ENCODE data around the gene SNX7. TPM values are rescaled to one million over a fixed set of nuclear protein-coding genes. Genes with fewer than 3 reads are reported as not detected.

The SNX7 gene
- total RNA-seq, 1 donor from 2014 or later = 39.9 TPM

GRCh38 chr1:98764485-98764884 lies 103.0 kb downstream of the SNX7 start:
- peaks cover 6% of the 10 kb centered on the region for H3K4me1 Mint-ChIP-seq (ENCODE audit: low read depth, unreplicated experiment)
- H3K79me2 ChIP-seq (ENCODE audit: insufficient read depth, low read length) = no peaks in the 10 kb centered on the region
- no peak overlapping the region for H3K9ac ChIP-seq (ENCODE audit: low read length)
- no peak overlapping the region for H3K4me2 ChIP-seq (ENCODE audit: low read length)
- FAIRE-seq (no peak), DNase-seq (ENCODE audit: low read depth) (no peak)
- H3K36me3 Mint-ChIP-seq (ENCODE audit: low read depth, unreplicated experiment) = no peaks in the 10 kb centered on the region
- no peaks in the 10 kb centered on the region for H3K9me3 ChIP-seq (ENCODE audit: insufficient read depth, low read depth, low read length)
- no peaks in the 10 kb centered on the region for H3K4me1 ChIP-seq (ENCODE audit: insufficient read depth, low read length)
- H3K9me3 Mint-ChIP-seq (ENCODE audit: unreplicated experiment) = no peaks in the 10 kb centered on the region
- no peaks in the 10 kb centered on the region for H3K27me3 Mint-ChIP-seq (ENCODE audit: low read depth, unreplicated experiment)
- H4K20me1 ChIP-seq (ENCODE audit: insufficient read depth, low read length) = no peaks in the 10 kb centered on the region
- no peak for TF ChIP-seq EZH2 (IDR thresholded peaks at IDR 0.05; ENCODE audit: insufficient read depth, low read length)
- no peak for TF ChIP-seq CTCF (IDR thresholded peaks at IDR 0.05; ENCODE audit: insufficient read depth, low read depth, low read length)
- H3K27ac Mint-ChIP-seq (ENCODE audit: unreplicated experiment) = no peak overlapping the region
- H3K27me3 ChIP-seq (ENCODE audit: insufficient read depth, low read length) = no peaks in the 10 kb centered on the region
- no peak overlapping the region for H3K27ac ChIP-seq (ENCODE audit: low read depth, low read length)
- H3K36me3 ChIP-seq (ENCODE audit: insufficient read depth, low read length) = no peaks in the 10 kb centered on the region
- H2AFZ ChIP-seq (ENCODE audit: low read depth, low read length) = no peak overlapping the region
- H3K4me3 Mint-ChIP-seq (ENCODE audit: unreplicated experiment) = no peak overlapping the region
- H3K4me3 ChIP-seq (ENCODE audit: insufficient read depth, low read depth, low read length) = no peak overlapping the region

- Mint-ChIP-seq H3K4me1 (ENCODE audit: low read depth, unreplicated experiment) (peaks cover 6% of the 10 kb centered on the region), H3K27ac (ENCODE audit: unreplicated experiment) (no peak overlapping the region), H3K36me3 (ENCODE audit: low read depth, unreplicated experiment) (no peaks in the 10 kb centered on the region), H3K27me3 (ENCODE audit: low read depth, unreplicated experiment) (no peaks in the 10 kb centered on the region), H3K9me3 (ENCODE audit: unreplicated experiment) (no peaks in the 10 kb centered on the region), H3K4me3 (ENCODE audit: unreplicated experiment) (no peak overlapping the region)
- TF ChIP-seq CTCF (IDR thresholded peaks at IDR 0.05; ENCODE audit: insufficient read depth, low read depth, low read length) (no peak), EZH2 (IDR thresholded peaks at IDR 0.05; ENCODE audit: insufficient read depth, low read length) (no peak)
- Histone ChIP-seq H3K9me3 (ENCODE audit: insufficient read depth, low read depth, low read length) (no peaks in the 10 kb centered on the region), H3K9ac (ENCODE audit: low read length) (no peak overlapping the region), H3K4me3 (ENCODE audit: insufficient read depth, low read depth, low read length) (no peak overlapping the region), H3K27ac (ENCODE audit: low read depth, low read length) (no peak overlapping the region), H3K4me1 (ENCODE audit: insufficient read depth, low read length) (no peaks in the 10 kb centered on the region), H3K79me2 (ENCODE audit: insufficient read depth, low read length) (no peaks in the 10 kb centered on the region), H2AFZ (ENCODE audit: low read depth, low read length) (no peak overlapping the region), H3K27me3 (ENCODE audit: insufficient read depth, low read length) (no peaks in the 10 kb centered on the region), H3K4me2 (ENCODE audit: low read length) (no peak overlapping the region), H4K20me1 (ENCODE audit: insufficient read depth, low read length) (no peaks in the 10 kb centered on the region), H3K36me3 (ENCODE audit: insufficient read depth, low read length) (no peaks in the 10 kb centered on the region)
- FAIRE-seq = no peak
- DNase-seq (ENCODE audit: low read depth) = no peak
These were observed 104.7 kb downstream of the SNX7 start for GRCh38 chr1:98766255-98766654.

GRCh38 chr1:98769162-98769561 lies 107.6 kb downstream of the SNX7 start:
- Histone ChIP-seq H3K9me3 (ENCODE audit: insufficient read depth, low read depth, low read length) (no peaks in the 10 kb centered on the region), H3K27me3 (ENCODE audit: insufficient read depth, low read length) (no peaks in the 10 kb centered on the region), H3K9ac (ENCODE audit: low read length) (no peak overlapping the region), H3K27ac (ENCODE audit: low read depth, low read length) (no peak overlapping the region), H2AFZ (ENCODE audit: low read depth, low read length) (no peak overlapping the region), H3K4me3 (ENCODE audit: insufficient read depth, low read depth, low read length) (no peak overlapping the region), H4K20me1 (ENCODE audit: insufficient read depth, low read length) (no peaks in the 10 kb centered on the region), H3K4me2 (ENCODE audit: low read length) (no peak overlapping the region), H3K4me1 (ENCODE audit: insufficient read depth, low read length) (no peaks in the 10 kb centered on the region), H3K79me2 (ENCODE audit: insufficient read depth, low read length) (no peaks in the 10 kb centered on the region), H3K36me3 (ENCODE audit: insufficient read depth, low read length) (no peaks in the 10 kb centered on the region)
- TF ChIP-seq EZH2 (IDR thresholded peaks at IDR 0.05; ENCODE audit: insufficient read depth, low read length) = no peak
- no peak for TF ChIP-seq CTCF (IDR thresholded peaks at IDR 0.05; ENCODE audit: insufficient read depth, low read depth, low read length)
- Mint-ChIP-seq H3K4me3 (ENCODE audit: unreplicated experiment) (no peak overlapping the region), H3K4me1 (ENCODE audit: low read depth, unreplicated experiment) (no peaks in the 10 kb centered on the region), H3K36me3 (ENCODE audit: low read depth, unreplicated experiment) (no peaks in the 10 kb centered on the region), H3K27me3 (ENCODE audit: low read depth, unreplicated experiment) (no peaks in the 10 kb centered on the region), H3K27ac (ENCODE audit: unreplicated experiment) (no peak overlapping the region), H3K9me3 (ENCODE audit: unreplicated experiment) (no peaks in the 10 kb centered on the region)
- DNase-seq (ENCODE audit: low read depth) = no peak
- no peak for FAIRE-seq
